HL-60 (cell line): ENCODE results near the gene SLC34A2.

Experiments used
- POLR2AphosphoS5 ChIP-seq: IDR thresholded peaks from 2 replicates; pipeline ENCODE4 v1.6.1; 2012; ENCODE audit warnings: low read depth
- SPI1 ChIP-seq: IDR thresholded peaks from 2 replicates; pipeline ENCODE4 v1.6.1; 2012; ENCODE audit warnings: low read depth, mild to moderate bottlenecking, borderline replicate concordance
- TF ChIP-seq, protein P1 (sequence below): IDR thresholded peaks from one replicate; pipeline ENCODE4 v1.5.1; 2011; ENCODE audit warnings: low read length, control low read depth, inconsistent platforms; ENCODE audit not compliant: insufficient read depth
- TF ChIP-seq, protein P2 (sequence below): IDR thresholded peaks from 2 replicates; pipeline ENCODE4 v1.6.1; 2012; ENCODE audit warnings: low read depth; ENCODE audit not compliant: insufficient replicate concordance

DNA sequence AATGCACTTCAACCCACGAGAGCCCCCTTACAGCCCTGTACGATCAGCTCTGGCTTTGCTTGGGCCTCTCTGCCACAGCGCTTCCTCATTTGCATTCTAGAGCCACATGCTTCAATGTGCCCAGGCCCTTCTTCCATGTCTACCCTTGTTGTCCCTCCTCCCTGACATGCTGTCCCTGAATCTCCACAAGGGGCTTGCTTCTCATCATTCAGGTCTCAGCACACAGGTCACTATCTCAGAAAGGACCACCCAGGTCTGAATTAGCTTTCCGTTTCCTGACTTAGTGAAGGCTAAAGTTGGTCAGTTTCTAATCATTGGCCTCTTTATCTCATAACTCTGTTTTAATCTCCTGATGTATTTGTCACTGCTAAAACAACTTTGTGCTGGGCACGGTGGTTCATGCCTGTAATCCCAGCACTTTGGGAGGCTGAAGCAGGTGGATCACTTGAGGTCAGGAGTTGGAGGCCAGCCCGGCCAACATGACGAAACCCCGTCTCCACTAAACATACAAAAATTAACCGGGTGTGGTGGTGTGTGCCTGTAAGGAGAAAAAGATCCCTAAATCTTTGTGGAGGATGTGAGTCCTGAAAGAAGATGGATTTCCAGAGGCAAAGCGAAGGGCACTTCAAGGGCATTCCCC is 17.9 kb upstream of the SLC34A2 start:
- TF ChIP-seq, protein P1, sequence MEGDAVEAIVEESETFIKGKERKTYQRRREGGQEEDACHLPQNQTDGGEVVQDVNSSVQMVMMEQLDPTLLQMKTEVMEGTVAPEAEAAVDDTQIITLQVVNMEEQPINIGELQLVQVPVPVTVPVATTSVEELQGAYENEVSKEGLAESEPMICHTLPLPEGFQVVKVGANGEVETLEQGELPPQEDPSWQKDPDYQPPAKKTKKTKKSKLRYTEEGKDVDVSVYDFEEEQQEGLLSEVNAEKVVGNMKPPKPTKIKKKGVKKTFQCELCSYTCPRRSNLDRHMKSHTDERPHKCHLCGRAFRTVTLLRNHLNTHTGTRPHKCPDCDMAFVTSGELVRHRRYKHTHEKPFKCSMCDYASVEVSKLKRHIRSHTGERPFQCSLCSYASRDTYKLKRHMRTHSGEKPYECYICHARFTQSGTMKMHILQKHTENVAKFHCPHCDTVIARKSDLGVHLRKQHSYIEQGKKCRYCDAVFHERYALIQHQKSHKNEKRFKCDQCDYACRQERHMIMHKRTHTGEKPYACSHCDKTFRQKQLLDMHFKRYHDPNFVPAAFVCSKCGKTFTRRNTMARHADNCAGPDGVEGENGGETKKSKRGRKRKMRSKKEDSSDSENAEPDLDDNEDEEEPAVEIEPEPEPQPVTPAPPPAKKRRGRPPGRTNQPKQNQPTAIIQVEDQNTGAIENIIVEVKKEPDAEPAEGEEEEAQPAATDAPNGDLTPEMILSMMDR: no peak
- TF ChIP-seq SPI1: 0 out of 2 replicates have a peak, but pooled peaks have one; percentile 10
- TF ChIP-seq POLR2AphosphoS5: no peak
- TF ChIP-seq, protein P2, sequence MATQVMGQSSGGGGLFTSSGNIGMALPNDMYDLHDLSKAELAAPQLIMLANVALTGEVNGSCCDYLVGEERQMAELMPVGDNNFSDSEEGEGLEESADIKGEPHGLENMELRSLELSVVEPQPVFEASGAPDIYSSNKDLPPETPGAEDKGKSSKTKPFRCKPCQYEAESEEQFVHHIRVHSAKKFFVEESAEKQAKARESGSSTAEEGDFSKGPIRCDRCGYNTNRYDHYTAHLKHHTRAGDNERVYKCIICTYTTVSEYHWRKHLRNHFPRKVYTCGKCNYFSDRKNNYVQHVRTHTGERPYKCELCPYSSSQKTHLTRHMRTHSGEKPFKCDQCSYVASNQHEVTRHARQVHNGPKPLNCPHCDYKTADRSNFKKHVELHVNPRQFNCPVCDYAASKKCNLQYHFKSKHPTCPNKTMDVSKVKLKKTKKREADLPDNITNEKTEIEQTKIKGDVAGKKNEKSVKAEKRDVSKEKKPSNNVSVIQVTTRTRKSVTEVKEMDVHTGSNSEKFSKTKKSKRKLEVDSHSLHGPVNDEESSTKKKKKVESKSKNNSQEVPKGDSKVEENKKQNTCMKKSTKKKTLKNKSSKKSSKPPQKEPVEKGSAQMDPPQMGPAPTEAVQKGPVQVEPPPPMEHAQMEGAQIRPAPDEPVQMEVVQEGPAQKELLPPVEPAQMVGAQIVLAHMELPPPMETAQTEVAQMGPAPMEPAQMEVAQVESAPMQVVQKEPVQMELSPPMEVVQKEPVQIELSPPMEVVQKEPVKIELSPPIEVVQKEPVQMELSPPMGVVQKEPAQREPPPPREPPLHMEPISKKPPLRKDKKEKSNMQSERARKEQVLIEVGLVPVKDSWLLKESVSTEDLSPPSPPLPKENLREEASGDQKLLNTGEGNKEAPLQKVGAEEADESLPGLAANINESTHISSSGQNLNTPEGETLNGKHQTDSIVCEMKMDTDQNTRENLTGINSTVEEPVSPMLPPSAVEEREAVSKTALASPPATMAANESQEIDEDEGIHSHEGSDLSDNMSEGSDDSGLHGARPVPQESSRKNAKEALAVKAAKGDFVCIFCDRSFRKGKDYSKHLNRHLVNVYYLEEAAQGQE: no peak
